ENCODE measurements around the gene GPR139.

The GPR139 gene

GRCh38 chr16:20073203-20074098 is at the start of gene GPR139:
TSS of gene GPR139 (minus strand) at chr16:20073890. CDS start at chr16:20073616, 274 bp downstream.
- no peak for DNase-seq

- DNase-seq = no peak
Observed at GRCh38 chr16:20122011-20122410, 48.3 kb upstream of the GPR139 start.

GRCh38 chr16:20114356-20114755 is 40.7 kb upstream of the GPR139 start:
- DNase-seq = no peak

GRCh38 chr16:20111143-20111542 is 37.5 kb upstream of the GPR139 start:
- no peak for DNase-seq

GRCh38 chr16:20107083-20107482 is 33.4 kb upstream of the GPR139 start:
- DNase-seq = no peak

- no peak for DNase-seq
Observed at GRCh38 chr16:20104563-20105183, 31.0 kb upstream of the GPR139 start.

- DNase-seq = no peak
Observed at GRCh38 chr16:20102521-20102920, 28.8 kb upstream of the GPR139 start.

- no peak for DNase-seq
Observed at GRCh38 chr16:20102021-20102420, 28.3 kb upstream of the GPR139 start.

- no peak for DNase-seq
Observed at GRCh38 chr16:20099375-20099774, 25.7 kb upstream of the GPR139 start.

GRCh38 chr16:20094157-20094556 is 20.5 kb upstream of the GPR139 start:
- DNase-seq = no peak

GRCh38 chr16:20089246-20089965 is 15.7 kb upstream of the GPR139 start:
- DNase-seq = no peak

GRCh38 chr16:20084624-20085226 is 11.0 kb upstream of the GPR139 start:
- no peak for DNase-seq

- DNase-seq = no peak
Observed at GRCh38 chr16:20079106-20079505, 5.4 kb upstream of the GPR139 start.

GRCh38 chr16:20075243-20075642 is 1.6 kb upstream of the GPR139 start:
- no peak for DNase-seq

GRCh38 chr16:20074099-20074991 is 655 bp upstream of the GPR139 start:
- DNase-seq = no peak

GRCh38 chr16:20072874-20073202 is 852 bp downstream of the GPR139 start:
- DNase-seq = no peak

- DNase-seq = no peak
Observed at GRCh38 chr16:20072146-20072873, 1.4 kb downstream of the GPR139 start.

GRCh38 chr16:20064931-20065330 is 8.8 kb downstream of the GPR139 start:
- DNase-seq = no peak

GRCh38 chr16:20064520-20064919 is 9.2 kb downstream of the GPR139 start:
- no peak for DNase-seq

- DNase-seq = no peak
Observed at GRCh38 chr16:20061132-20061531, 12.6 kb downstream of the GPR139 start.

GRCh38 chr16:20056436-20056835 is 17.3 kb downstream of the GPR139 start:
- DNase-seq = no peak

GRCh38 chr16:20053336-20053735 is 20.4 kb downstream of the GPR139 start:
- DNase-seq = no peak
